Skin epidermis (tissue), 12 donors: ENCODE measurements around the gene CAMSAP2.
A peak's percentile ranks its signal among the peaks of the same experiment; 100 is the strongest.

ENCODE experiments used
- H3K27ac ChIP-seq, 21 experiments: fragments of 200-600 bp; sonication (generic) in 11 of 21; one replicate each; pipeline ENCODE4 v1.5.0; 2020; ENCODE audit warnings: mild to moderate bottlenecking in 3 of 21, inconsistent platforms in 2 of 21, moderate library complexity in 2 of 21
- H3K4me3 ChIP-seq, 7 experiments: fragments of 200-600 bp; sonication (generic) in 2 of 7; one replicate each; pipeline ENCODE4 v1.5.0; 2020; ENCODE audit warnings: inconsistent platforms in 2 of 7, mild to moderate bottlenecking in 2 of 7, moderate library complexity in 1 of 7

Gene CAMSAP2

GRCh38 chr1:200831091-200831490 lies 92.4 kb downstream of the CAMSAP2 start:
- Histone ChIP-seq H3K4me3 (no peak overlapping the region), H3K27ac (no peak overlapping the region)

GRCh38 chr1:200834383-200834782 lies 95.7 kb downstream of the CAMSAP2 start:
- H3K27ac ChIP-seq = no peak overlapping the region
- no peak overlapping the region for H3K4me3 ChIP-seq

- H3K27ac ChIP-seq = no peak overlapping the region
- H3K4me3 ChIP-seq = no peak overlapping the region
Observed at GRCh38 chr1:200836213-200836612, 97.5 kb downstream of the CAMSAP2 start.

GRCh38 chr1:200837931-200838571 lies 99.4 kb downstream of the CAMSAP2 start:
- no peak overlapping the region for H3K27ac ChIP-seq

GRCh38 chr1:200838676-200839445 lies 100.2 kb downstream of the CAMSAP2 start:
- Histone ChIP-seq H3K4me3 (no peak overlapping the region), H3K27ac (no peak overlapping the region)

More at GRCh38 chr1:200837931-200838571, 99.4 kb downstream of the CAMSAP2 start:
- no peak overlapping the region for H3K4me3 ChIP-seq

- Histone ChIP-seq H3K4me3 (no peak overlapping the region), H3K27ac (no peak overlapping the region)
Observed at GRCh38 chr1:200845360-200845759, 106.7 kb downstream of the CAMSAP2 start.

- Histone ChIP-seq H3K4me3 (no peak overlapping the region), H3K27ac (no peak overlapping the region)
Observed at GRCh38 chr1:200846398-200846797, 107.7 kb downstream of the CAMSAP2 start.

- H3K27ac ChIP-seq = no peak overlapping the region
- H3K4me3 ChIP-seq = no peak overlapping the region
Observed at GRCh38 chr1:200849430-200849829, 110.7 kb downstream of the CAMSAP2 start.

GRCh38 chr1:200850554-200850953 lies 111.9 kb downstream of the CAMSAP2 start:
- Histone ChIP-seq H3K4me3 (no peak overlapping the region), H3K27ac (no peak overlapping the region)

GRCh38 chr1:200856716-200857357 lies 118.1 kb downstream of the CAMSAP2 start:
- H3K4me3 ChIP-seq = no peak overlapping the region

GRCh38 chr1:200857804-200858203 lies 119.1 kb downstream of the CAMSAP2 start:
- Histone ChIP-seq H3K27ac (no peak overlapping the region), H3K4me3 (no peak overlapping the region)

More at GRCh38 chr1:200856716-200857357, 118.1 kb downstream of the CAMSAP2 start:
- H3K27ac ChIP-seq = no peak overlapping the region

GRCh38 chr1:200861937-200862647 lies 123.4 kb downstream of the CAMSAP2 start:
- Histone ChIP-seq H3K27ac (no peak overlapping the region), H3K4me3 (no peak overlapping the region)

GRCh38 chr1:200862713-200863415 lies 124.2 kb downstream of the CAMSAP2 start:
- Histone ChIP-seq H3K4me3 (no peak overlapping the region), H3K27ac (peak overlapping the region in 2 of 21 experiments; percentile 8 to 42)

GRCh38 chr1:200866116-200866515 lies 127.4 kb downstream of the CAMSAP2 start:
- Histone ChIP-seq H3K27ac (no peak overlapping the region), H3K4me3 (no peak overlapping the region)

- H3K27ac ChIP-seq = no peak overlapping the region
- H3K4me3 ChIP-seq = no peak overlapping the region
Observed at GRCh38 chr1:200866521-200866920, 127.8 kb downstream of the CAMSAP2 start.

- no peak overlapping the region for H3K4me3 ChIP-seq
- no peak overlapping the region for H3K27ac ChIP-seq
Observed at GRCh38 chr1:200867018-200867811, 128.5 kb downstream of the CAMSAP2 start.

GRCh38 chr1:200869376-200869752 lies 130.7 kb downstream of the CAMSAP2 start:
- Histone ChIP-seq H3K4me3 (no peak overlapping the region), H3K27ac (peak overlapping the region in 4 of 21 experiments; percentile 2 to 51 (median 32))

- H3K27ac ChIP-seq = peak overlapping the region in 4 of 21 experiments; percentile 2 to 51 (median 32)
- H3K4me3 ChIP-seq = no peak overlapping the region
Observed at GRCh38 chr1:200869753-200870391, 131.2 kb downstream of the CAMSAP2 start.
